ENCODE data around the gene PNMA6F.

The PNMA6F gene

DNA sequence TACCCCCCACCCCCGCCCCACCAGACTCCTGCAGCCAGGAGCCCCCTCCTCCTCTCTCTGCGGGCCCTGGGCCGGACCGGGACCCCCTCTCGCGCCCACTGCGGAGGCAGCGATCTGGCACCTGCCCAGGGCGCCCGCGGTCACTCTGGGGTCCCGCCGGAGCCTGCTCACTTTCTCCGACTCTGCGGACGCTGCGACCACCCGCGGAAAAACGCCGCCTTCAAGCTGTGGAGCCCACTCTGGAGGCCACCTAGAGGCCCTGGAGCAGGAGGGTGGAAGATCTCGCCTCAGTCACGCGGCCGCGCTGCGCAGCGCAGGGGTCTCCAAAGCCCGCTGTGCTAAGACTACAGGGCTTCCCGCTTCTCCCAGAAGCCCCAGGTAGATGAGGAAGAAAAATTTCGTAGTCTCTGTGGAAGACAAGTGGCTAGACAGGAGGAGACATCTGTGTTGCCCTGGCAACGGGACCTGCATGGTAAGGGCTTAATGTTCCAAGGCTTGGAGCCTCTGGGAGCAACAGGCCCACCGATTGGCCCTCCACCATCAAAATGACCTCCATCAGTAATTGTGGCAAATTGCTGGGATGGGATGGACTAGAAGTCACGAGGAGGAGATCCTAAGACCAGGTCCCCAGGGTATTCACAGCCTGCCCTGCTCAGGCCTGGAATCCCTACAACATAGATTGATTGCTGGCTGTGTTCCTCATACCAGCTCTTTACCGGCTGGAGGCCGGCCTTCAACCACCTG, at the start of gene PNMA6F:
TSS of gene PNMA6F (minus strand) at position 387 of the 744 bp plus-strand sequence. CDS start 1,093 bp downstream, outside the sequence.
- Histone ChIP-seq H2AFZ (ENCODE audit: low read depth) (no peak within 1 kb of the TSS), H3K27me3 (ENCODE audit: insufficient read depth, low read depth) (no peaks in the 10 kb centered on the region), H3K36me3 (ENCODE audit: insufficient read depth) (no peaks in the 10 kb centered on the region), H4K20me1 (ENCODE audit: insufficient read depth) (no peaks in the 10 kb centered on the region), H3K4me3 (IDR thresholded peaks at IDR 0.05; ENCODE audit: insufficient read depth, low read depth, low read length) (no peak within 1 kb of the TSS), H3K27ac (no peak within 1 kb of the TSS), H3K4me1 (ENCODE audit: low read depth, poor library complexity, severe bottlenecking) (no peaks in the 10 kb centered on the region), H3K4me2 (no peak within 1 kb of the TSS), H3K79me2 (ENCODE audit: insufficient read depth, low read depth) (no peaks in the 10 kb centered on the region), H3K9ac (no peak within 1 kb of the TSS)
- TF ChIP-seq, protein P1, sequence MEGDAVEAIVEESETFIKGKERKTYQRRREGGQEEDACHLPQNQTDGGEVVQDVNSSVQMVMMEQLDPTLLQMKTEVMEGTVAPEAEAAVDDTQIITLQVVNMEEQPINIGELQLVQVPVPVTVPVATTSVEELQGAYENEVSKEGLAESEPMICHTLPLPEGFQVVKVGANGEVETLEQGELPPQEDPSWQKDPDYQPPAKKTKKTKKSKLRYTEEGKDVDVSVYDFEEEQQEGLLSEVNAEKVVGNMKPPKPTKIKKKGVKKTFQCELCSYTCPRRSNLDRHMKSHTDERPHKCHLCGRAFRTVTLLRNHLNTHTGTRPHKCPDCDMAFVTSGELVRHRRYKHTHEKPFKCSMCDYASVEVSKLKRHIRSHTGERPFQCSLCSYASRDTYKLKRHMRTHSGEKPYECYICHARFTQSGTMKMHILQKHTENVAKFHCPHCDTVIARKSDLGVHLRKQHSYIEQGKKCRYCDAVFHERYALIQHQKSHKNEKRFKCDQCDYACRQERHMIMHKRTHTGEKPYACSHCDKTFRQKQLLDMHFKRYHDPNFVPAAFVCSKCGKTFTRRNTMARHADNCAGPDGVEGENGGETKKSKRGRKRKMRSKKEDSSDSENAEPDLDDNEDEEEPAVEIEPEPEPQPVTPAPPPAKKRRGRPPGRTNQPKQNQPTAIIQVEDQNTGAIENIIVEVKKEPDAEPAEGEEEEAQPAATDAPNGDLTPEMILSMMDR (conservative IDR thresholded peaks at IDR 0.05; ENCODE audit: low read depth, low read length): no peak

DNA sequence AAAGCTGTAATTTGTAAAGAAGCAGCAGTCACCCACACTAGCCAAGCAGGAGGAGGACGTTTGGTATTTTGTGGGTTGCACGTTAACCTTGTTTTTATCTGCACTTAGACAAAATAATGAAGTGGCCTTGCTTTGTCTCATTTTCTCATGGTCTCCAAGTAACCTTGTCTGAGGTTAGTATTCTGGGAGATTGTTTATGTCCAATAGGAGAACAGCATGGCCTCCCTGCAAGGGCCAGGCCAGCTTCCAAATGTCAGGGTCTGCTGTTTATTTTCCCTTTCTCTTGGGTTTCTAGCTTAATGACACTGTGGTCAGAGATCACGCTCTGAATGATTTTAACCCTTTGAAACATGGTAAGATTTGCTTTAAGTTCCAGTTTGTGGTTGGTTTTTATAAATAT, 49.7 kb upstream of the PNMA6F start:
- no peak overlapping the region for H3K4me3 ChIP-seq (IDR thresholded peaks at IDR 0.05; ENCODE audit: insufficient read depth, low read depth, low read length)
- TF ChIP-seq, protein P1 (conservative IDR thresholded peaks at IDR 0.05; ENCODE audit: low read depth, low read length): no peak
- no peaks in the 10 kb centered on the region for H3K36me3 ChIP-seq (ENCODE audit: insufficient read depth)
- no peak overlapping the region for H3K9ac ChIP-seq
- H4K20me1 ChIP-seq (ENCODE audit: insufficient read depth): no peaks in the 10 kb centered on the region
- no peak overlapping the region for H3K27ac ChIP-seq
- H3K4me1 ChIP-seq (ENCODE audit: low read depth, poor library complexity, severe bottlenecking): no peaks in the 10 kb centered on the region
- no peak overlapping the region for H3K4me2 ChIP-seq
- no peaks in the 10 kb centered on the region for H3K79me2 ChIP-seq (ENCODE audit: insufficient read depth, low read depth)
- H3K27me3 ChIP-seq (ENCODE audit: insufficient read depth, low read depth): no peaks in the 10 kb centered on the region
- no peak overlapping the region for H2AFZ ChIP-seq (ENCODE audit: low read depth)

GRCh38 chrX:153370293-153371055, 48.9 kb upstream of the PNMA6F start:
- H3K4me2 ChIP-seq: no peak overlapping the region
- H3K4me3 ChIP-seq (IDR thresholded peaks at IDR 0.05; ENCODE audit: insufficient read depth, low read depth, low read length): no peak overlapping the region
- TF ChIP-seq, protein P1 (conservative IDR thresholded peaks at IDR 0.05; ENCODE audit: low read depth, low read length): no peak
- H3K79me2 ChIP-seq (ENCODE audit: insufficient read depth, low read depth): no peaks in the 10 kb centered on the region
- H4K20me1 ChIP-seq (ENCODE audit: insufficient read depth): no peaks in the 10 kb centered on the region
- no peaks in the 10 kb centered on the region for H3K36me3 ChIP-seq (ENCODE audit: insufficient read depth)
- no peak overlapping the region for H3K9ac ChIP-seq
- no peak overlapping the region for H3K27ac ChIP-seq
- H3K27me3 ChIP-seq (ENCODE audit: insufficient read depth, low read depth): no peaks in the 10 kb centered on the region
- no peak overlapping the region for H2AFZ ChIP-seq (ENCODE audit: low read depth)
- H3K4me1 ChIP-seq (ENCODE audit: low read depth, poor library complexity, severe bottlenecking): no peaks in the 10 kb centered on the region

DNA sequence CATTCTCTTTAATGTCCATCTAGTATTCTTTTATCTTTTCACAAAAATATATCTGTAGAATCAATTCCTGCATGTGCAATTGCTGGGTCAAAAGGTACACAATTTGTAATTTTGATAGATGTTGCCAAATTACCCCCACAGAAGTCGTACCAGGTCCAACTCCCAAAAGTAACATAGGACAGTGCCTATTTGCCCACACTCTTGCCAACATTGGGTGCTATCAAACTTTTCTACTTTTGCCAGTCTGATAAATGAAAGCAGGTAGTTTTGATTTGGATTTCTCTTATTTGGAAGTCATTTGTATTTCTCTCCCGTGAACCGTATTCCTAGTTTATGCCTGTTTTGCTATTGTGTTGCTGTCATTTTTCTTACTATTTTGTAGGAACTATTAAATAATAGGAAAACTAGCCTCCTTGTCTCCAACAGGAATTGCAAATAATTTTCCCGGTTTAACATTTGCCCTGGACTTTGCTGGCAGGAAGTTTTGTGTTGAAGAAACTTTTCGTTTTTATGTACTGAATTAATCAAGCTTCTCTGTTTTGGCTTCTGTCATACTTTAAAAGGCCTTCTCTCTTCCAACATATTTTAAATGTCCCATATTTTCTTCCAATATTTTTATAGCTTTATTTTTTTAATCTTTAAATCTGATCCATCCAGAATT, 45.4 kb upstream of the PNMA6F start:
- TF ChIP-seq, protein P1 (conservative IDR thresholded peaks at IDR 0.05; ENCODE audit: low read depth, low read length): no peak

More for the DNA sequence above, 45.4 kb upstream of the PNMA6F start:
- no peaks in the 10 kb centered on the region for H3K27me3 ChIP-seq (ENCODE audit: insufficient read depth, low read depth)
- H3K79me2 ChIP-seq (ENCODE audit: insufficient read depth, low read depth): no peaks in the 10 kb centered on the region
- no peak overlapping the region for H3K4me3 ChIP-seq (IDR thresholded peaks at IDR 0.05; ENCODE audit: insufficient read depth, low read depth, low read length)
- no peak overlapping the region for H3K27ac ChIP-seq
- no peak overlapping the region for H3K4me2 ChIP-seq
- H3K36me3 ChIP-seq (ENCODE audit: insufficient read depth): no peaks in the 10 kb centered on the region
- H2AFZ ChIP-seq (ENCODE audit: low read depth): no peak overlapping the region
- H3K9ac ChIP-seq: no peak overlapping the region
- no peaks in the 10 kb centered on the region for H4K20me1 ChIP-seq (ENCODE audit: insufficient read depth)
- no peaks in the 10 kb centered on the region for H3K4me1 ChIP-seq (ENCODE audit: low read depth, poor library complexity, severe bottlenecking)

Measured in KMS-11 (cell line).